Pericardium fibroblast (primary cell): Measurements from ENCODE around the gene PAF1. TPM values are rescaled to one million over a fixed set of nuclear protein-coding genes. Genes with fewer than 3 reads are reported as not detected.

Experiments
- total RNA-seq: library from RNA; depleted of rRNA; stranded (reverse); fragments of >200 nt; gene quantifications from 2 replicates; pipeline ENCODE4 v1.2.3, GENCODE V29; 2015

Gene PAF1
- total RNA-seq, result 25.4 and 32.8 TPM in 2 replicates

DNA sequence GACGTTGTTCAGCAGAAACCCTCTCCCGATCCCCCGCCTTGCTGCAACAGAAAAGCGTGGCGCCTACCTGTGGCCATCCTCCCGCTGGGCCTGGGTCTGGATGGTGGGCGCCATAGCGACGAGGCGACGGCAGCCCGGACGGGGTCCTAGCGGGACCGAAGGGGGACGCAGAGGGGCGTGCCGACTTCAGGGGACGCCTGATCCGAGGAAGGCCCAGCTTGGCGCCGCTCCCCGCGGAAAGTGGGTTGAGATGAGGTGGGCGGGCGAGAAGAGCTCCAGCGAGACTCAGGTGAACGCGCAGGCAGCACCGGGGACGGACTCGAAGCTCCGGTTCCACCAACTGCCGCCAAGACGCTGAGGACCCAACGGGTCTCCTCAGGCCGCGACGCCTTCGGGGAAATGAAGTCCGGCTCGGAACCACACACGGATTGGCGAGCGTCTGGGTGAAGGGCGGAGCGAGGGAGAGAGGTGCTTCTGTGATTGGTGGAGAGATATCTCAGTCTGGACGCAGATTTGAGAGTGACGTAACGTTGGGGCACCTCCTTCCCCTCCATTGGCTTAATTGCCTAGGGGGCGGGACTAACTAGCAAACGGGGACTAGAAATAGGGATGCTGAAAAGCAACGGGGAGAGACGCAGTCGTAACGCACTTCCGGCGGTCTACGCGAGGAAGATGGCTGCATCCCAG, at the start of gene PAF1, which contains the start of gene MED29:
PAF1 (minus strand) TSS at position 356 of the 687 bp plus-strand sequence; CDS start at position 114, 242 bp downstream.
MED29 (plus strand) TSS at position 628 of the 687 bp plus-strand sequence; CDS start at position 673, 45 bp downstream.

DNA sequence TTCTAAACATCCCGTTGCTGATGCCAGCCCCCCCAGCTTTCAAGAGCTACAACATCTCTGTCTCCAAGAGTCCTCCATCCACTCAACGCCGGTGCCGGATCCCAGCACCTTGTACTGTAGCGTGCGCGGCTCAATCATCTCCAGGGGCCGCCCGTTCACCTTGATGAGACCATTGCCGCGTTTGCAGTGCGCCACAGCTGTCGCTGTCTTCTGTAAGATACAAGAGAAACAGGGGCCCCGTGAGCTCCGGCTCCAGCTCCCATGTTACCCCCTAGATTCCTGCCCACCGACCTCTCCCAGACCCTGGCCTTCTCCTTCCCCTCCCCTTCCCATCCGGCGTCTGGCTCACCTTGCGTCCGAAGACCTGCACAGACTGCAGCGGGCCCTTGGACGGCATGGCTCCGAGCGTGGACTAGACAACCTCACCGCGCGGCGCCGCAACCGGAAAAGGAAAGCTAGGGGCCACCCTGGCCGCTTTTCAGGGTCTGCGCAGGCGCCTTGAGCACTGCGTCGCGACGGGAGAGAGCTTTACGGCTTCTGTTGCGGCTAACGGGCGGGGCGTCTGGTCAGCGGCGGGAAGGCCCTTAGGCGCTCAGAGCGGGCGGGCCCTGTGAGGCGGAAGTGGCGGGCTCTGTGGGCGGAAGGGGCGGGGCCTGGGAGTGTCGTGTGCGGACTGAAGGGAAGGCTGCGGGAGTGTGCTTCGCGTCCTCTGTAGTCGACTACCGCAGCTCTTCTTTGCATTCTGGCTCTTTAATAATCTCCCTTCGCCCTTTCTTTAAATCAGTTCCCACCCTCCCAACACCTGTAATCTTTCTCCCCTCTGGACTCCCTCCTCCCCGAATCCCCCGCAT, 44.8 kb upstream of the PAF1 start, which contains the start of gene RPS16:
RPS16 (minus strand) TSS at position 451 of the 851 bp plus-strand sequence; CDS start at position 397, 54 bp downstream.

DNA sequence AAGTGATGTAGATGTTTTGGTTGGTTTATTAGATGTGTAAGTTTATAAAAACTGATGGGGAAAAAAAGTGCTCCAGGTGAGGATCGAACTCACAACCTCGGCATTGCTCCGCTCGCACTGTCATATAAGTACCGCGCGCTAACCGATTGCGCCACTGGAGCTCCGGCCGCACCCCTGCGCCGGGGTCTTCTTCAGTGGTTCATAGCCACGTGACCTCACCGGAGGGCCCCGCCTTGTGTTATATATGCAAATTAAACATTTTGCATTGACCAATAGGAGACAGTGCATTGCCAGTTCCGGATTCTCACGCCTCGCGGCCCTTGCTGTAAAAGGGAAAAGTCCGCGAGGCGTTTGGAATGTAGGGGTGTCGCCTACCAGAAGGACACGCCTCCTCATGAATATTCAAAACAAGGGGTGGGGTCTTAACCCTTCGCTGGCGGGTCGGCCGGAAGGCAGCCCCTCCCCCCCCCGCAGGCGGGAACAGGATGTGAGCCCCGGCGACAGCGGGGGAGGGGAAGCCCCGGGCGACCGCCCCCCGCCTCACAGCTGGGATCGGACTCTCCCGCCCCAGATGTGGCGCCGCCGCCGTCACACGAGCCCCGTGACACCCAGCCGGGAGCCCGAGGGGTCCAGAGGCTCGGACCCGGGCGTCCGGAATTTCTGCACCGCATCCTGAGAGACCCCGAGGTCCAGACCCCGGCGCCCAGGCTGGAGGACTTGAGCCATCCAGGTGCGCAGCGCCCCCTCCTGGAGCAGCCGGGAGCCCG, 21.4 kb upstream of the PAF1 start, which contains the start of gene PLEKHG2:
PLEKHG2 (plus strand) TSS at position 570 of the 767 bp plus-strand sequence. CDS start 1,418 bp downstream, outside the sequence.

DNA sequence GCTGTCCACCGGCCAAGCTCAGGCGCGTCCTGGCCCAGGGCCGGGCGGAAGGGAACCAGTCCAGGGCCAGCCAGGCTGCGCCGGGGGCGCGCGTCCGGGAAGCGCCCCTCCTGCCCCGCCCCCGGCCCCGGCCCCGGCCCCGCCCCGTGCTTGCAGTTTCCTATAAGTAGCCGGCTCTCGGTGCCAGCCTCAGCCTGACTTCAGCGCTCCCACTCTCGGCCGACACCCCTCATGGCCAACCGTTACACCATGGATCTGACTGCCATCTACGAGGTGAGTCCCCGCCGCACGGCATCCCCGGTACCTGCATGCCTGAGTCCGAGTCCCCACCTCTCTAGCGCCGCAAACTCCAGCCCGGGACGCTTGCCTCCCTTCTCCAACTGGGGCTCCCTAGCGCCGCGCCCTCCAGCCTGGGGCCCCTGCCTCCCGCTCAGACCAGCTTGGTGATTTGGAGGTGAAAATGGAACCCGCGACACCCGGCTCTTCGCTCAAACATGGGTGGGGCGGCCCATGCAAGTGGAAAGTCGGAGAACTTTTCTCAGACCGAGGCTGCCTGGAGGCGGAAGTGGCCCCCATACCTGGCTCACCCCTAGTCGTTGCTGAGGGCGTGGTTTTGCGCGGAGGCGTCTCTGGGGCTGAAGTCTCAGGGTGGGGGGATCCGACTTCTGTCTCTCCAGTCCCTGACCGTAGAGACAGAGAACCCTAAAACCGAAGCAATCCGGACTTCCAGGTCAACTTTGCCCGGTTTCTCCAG, 15.9 kb upstream of the PAF1 start, which contains the start of gene ZFP36:
ZFP36 (plus strand) TSS at position 192 of the 754 bp plus-strand sequence; CDS start at position 250, 58 bp downstream.

DNA sequence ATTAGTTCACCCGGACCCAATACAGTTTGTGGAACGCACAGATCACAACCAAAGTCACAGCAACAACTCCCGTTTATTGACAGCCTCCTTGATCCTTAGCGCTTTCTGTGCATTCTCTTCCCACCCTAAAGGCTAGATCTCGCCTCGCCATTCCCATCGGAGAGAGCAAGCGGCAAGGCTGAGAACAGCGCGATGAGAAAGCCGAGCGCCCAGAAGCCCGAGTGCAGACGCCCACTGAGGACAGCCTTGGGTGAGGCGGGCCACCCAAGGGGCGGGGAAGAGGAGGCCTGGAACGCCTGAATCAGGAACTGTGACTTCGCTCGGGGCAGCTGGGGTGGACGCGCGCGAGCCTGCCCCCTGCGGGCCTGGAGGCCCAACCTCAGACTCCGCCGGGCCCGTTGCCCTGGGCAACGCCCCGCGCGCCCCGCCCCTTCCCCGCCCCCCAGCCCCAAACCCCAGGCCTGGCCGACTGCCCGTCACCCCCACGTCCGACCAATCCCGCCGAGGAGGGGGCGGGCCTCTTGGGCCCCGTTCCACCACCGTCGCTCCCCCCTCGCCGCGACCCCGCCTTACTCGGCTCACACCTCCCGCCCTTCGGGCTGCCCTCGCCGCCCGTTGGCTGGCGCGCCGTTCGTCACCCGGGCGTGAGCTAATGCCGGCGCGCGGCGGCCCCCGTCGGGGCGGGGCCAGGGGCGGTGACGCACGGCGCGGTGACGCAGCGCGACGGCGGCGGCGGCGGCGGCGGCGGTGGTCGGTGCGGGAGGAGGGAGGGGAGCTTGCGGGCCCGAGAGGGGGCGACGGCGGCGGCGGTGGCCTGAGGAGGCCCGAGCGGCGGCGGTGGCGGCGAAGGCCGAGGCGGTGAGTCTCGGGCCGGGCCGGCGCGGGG, 48.9 kb downstream of the PAF1 start, which contains the start of gene SAMD4B:
SAMD4B (plus strand) TSS at position 703 of the 886 bp plus-strand sequence. CDS start 14,473 bp downstream, outside the sequence.

Other genes starting within 250 kb of the PAF1 start
- gene NCCRP1, start 194.1 kb downstream of the PAF1 start, total RNA-seq, result not detected in 2 replicates
- not detected in 2 replicates for gene SYCN, start 186.8 kb downstream of the PAF1 start, total RNA-seq
- gene IFNL3, start 146.1 kb downstream of the PAF1 start, total RNA-seq, result not detected in 2 replicates
- gene IFNL4, start 142.2 kb downstream of the PAF1 start, total RNA-seq, result not detected in 2 replicates
- gene IFNL2, start 122.7 kb downstream of the PAF1 start, total RNA-seq, result not detected in 2 replicates
- not detected in 2 replicates for gene IFNL1, start 94.7 kb downstream of the PAF1 start, total RNA-seq
- gene LRFN1, start 70.2 kb downstream of the PAF1 start, total RNA-seq, result 0.34 and 0.82 TPM in 2 replicates
- gene GMFG, start 55.1 kb downstream of the PAF1 start, total RNA-seq, result 1.4 TPM in 1 of 2 replicates, not detected in the other
- gene SAMD4B, start 48.7 kb downstream of the PAF1 start, total RNA-seq, result 54.0 and 68.6 TPM in 2 replicates
- gene MED29, start 272 bp upstream of the PAF1 start, total RNA-seq, result 23.7 and 33.6 TPM in 2 replicates
- gene ZFP36, start 15.7 kb upstream of the PAF1 start, total RNA-seq, result 100 and 116 TPM in 2 replicates
- gene PLEKHG2, start 21.6 kb upstream of the PAF1 start, total RNA-seq, result 18.3 and 29.1 TPM in 2 replicates
- gene RPS16, start 44.8 kb upstream of the PAF1 start, total RNA-seq, result 2,259 and 2,454 TPM in 2 replicates
- gene SUPT5H, start 54.5 kb upstream of the PAF1 start, total RNA-seq, result 66.2 and 68.4 TPM in 2 replicates
- gene TIMM50, start 89.7 kb upstream of the PAF1 start, total RNA-seq, result 49.8 and 59.7 TPM in 2 replicates
- 0.23 and 1.2 TPM in 2 replicates for gene DLL3, start 107.8 kb upstream of the PAF1 start, total RNA-seq
- gene SELENOV, start 124.0 kb upstream of the PAF1 start, total RNA-seq, result not detected in 2 replicates
- gene EID2B, start 141.7 kb upstream of the PAF1 start, total RNA-seq, result 1.0 and 2.2 TPM in 2 replicates
- gene EID2, start 149.1 kb upstream of the PAF1 start, total RNA-seq, result 9.4 and 17.2 TPM in 2 replicates
- gene LGALS13, start 211.4 kb upstream of the PAF1 start, total RNA-seq, result not detected in 2 replicates